Loucy (cell line): ENCODE results near the gene EHD2.

Experiments used
- H2AFZ ChIP-seq: fragments of 200-600 bp; sonication (generic); 2 replicates; pipeline ENCODE4 v1.6.0; 2016; ENCODE audit warnings: antibody characterized with exemption, mild to moderate bottlenecking, low read length, moderate library complexity
- H3F3A ChIP-seq: fragments of 200-600 bp; 2 replicates; pipeline ENCODE4 v1.6.0; 2016; ENCODE audit warnings: antibody characterized with exemption, low read depth, mild to moderate bottlenecking
- H3K27me3 ChIP-seq: fragments of 200-600 bp; sonication (generic); 2 replicates; pipeline ENCODE4 v1.6.1; 2014; ENCODE audit warnings: low read length, mild to moderate bottlenecking; ENCODE audit not compliant: insufficient read depth, poor library complexity, severe bottlenecking
- H3K36me3 ChIP-seq: fragments of 200-600 bp; sonication (generic); 2 replicates; pipeline ENCODE4 v1.6.1; 2016; ENCODE audit warnings: low read length; ENCODE audit not compliant: insufficient read depth
- H3K4me1 ChIP-seq: fragments of 200-600 bp; sonication (generic); 2 replicates; pipeline ENCODE4 v1.5.1; 2014; ENCODE audit warnings: low read length, mild to moderate bottlenecking; ENCODE audit not compliant: insufficient read depth, poor library complexity, severe bottlenecking
- H3K4me2 ChIP-seq: fragments of 200-600 bp; sonication (generic); 2 replicates; pipeline ENCODE4 v1.6.0; 2014; ENCODE audit warnings: antibody characterized with exemption, low read length, low read depth, mild to moderate bottlenecking; ENCODE audit not compliant: poor library complexity, severe bottlenecking
- H3K4me3 ChIP-seq: fragments of 200-600 bp; sonication (generic); 2 replicates; pipeline ENCODE4 v1.5.1; 2014; ENCODE audit warnings: low read length, mild to moderate bottlenecking, mixed read lengths; ENCODE audit not compliant: poor library complexity, severe bottlenecking
- H3K79me2 ChIP-seq: fragments of 200-600 bp; sonication (generic); 2 replicates; pipeline ENCODE4 v1.6.1; 2014; ENCODE audit warnings: low read length; ENCODE audit not compliant: insufficient read depth
- H3K9ac ChIP-seq: fragments of 200-600 bp; sonication (generic); 2 replicates; pipeline ENCODE4 v1.6.0; 2014; ENCODE audit warnings: mild to moderate bottlenecking, low read depth, low read length, moderate library complexity; ENCODE audit not compliant: poor library complexity, severe bottlenecking
- H3K9me2 ChIP-seq: fragments of 200-600 bp; sonication (generic); replicated peaks from 2 replicates; pipeline ENCODE4 v1.6.1; 2016; ENCODE audit warnings: low read depth, low read length, mixed read lengths
- H3K9me3 ChIP-seq: fragments of 200-600 bp; sonication (generic); 2 replicates; pipeline ENCODE4 v1.6.1; 2014; ENCODE audit warnings: mild to moderate bottlenecking, antibody characterized with exemption, low read length, low read depth; ENCODE audit not compliant: insufficient read depth
- H4K20me1 ChIP-seq: fragments of 200-600 bp; sonication (generic); 2 replicates; pipeline ENCODE4 v1.6.0; 2014; ENCODE audit warnings: antibody characterized with exemption, low read length, mild to moderate bottlenecking; ENCODE audit not compliant: insufficient read depth, poor library complexity, severe bottlenecking
- EZH2phosphoT487 ChIP-seq: fragments of 200-600 bp; IDR thresholded peaks from 2 replicates; pipeline ENCODE4 v1.6.1; 2018; ENCODE audit warnings: antibody characterized with exemption, mild to moderate bottlenecking, moderate library complexity, borderline replicate concordance
- TF ChIP-seq, protein P1 (sequence below): fragments of 200-600 bp; sonication (generic); conservative IDR thresholded peaks from 2 replicates; pipeline ENCODE4 v1.5.1; 2014; ENCODE audit warnings: mild to moderate bottlenecking, antibody characterized with exemption, low read length

Gene EHD2

DNA sequence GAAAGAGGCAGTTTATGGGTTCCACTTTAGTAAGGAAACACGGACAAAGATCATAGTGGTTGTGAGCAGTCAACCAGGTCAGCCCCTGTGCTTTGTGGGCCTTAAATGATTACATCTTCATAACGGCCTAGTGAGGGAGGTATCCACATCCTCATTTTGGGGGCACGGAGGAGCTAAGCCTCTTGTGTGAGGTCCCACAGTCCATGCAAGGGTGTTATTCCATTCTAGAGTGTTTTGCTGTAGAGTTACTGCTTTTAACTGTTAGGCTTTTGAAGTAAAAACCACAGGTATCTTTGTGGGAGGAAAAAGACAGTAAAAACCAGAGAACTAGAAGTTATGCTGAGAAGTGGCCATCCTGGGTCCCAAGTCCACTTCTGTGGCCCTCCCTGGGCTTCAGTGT lies 36.1 kb downstream of the EHD2 start:
- Histone ChIP-seq H3K36me3 (peaks cover 42% of the 10 kb centered on the region), H4K20me1 (peaks cover 22% of the 10 kb centered on the region), H3F3A (peaks cover 6% of the 10 kb centered on the region; the same call in 1 of the 2 replicates), H3K4me1 (peaks cover 75% of the 10 kb centered on the region), H3K4me2 (peak overlapping the region; percentile 77), H2AFZ (no peak overlapping the region), H3K79me2 (peaks cover 84% of the 10 kb centered on the region), H3K9me3 (no peaks in the 10 kb centered on the region), H3K27me3 (no peaks in the 10 kb centered on the region), H3K9ac (peak overlapping the region; percentile 76), H3K9me2 (no peaks in the 10 kb centered on the region; the same call in 1 of the 2 replicates), H3K4me3 (peak overlapping the region; percentile 95)
- TF ChIP-seq, protein P1, sequence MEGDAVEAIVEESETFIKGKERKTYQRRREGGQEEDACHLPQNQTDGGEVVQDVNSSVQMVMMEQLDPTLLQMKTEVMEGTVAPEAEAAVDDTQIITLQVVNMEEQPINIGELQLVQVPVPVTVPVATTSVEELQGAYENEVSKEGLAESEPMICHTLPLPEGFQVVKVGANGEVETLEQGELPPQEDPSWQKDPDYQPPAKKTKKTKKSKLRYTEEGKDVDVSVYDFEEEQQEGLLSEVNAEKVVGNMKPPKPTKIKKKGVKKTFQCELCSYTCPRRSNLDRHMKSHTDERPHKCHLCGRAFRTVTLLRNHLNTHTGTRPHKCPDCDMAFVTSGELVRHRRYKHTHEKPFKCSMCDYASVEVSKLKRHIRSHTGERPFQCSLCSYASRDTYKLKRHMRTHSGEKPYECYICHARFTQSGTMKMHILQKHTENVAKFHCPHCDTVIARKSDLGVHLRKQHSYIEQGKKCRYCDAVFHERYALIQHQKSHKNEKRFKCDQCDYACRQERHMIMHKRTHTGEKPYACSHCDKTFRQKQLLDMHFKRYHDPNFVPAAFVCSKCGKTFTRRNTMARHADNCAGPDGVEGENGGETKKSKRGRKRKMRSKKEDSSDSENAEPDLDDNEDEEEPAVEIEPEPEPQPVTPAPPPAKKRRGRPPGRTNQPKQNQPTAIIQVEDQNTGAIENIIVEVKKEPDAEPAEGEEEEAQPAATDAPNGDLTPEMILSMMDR = no peak
- no peak for TF ChIP-seq EZH2phosphoT487

DNA sequence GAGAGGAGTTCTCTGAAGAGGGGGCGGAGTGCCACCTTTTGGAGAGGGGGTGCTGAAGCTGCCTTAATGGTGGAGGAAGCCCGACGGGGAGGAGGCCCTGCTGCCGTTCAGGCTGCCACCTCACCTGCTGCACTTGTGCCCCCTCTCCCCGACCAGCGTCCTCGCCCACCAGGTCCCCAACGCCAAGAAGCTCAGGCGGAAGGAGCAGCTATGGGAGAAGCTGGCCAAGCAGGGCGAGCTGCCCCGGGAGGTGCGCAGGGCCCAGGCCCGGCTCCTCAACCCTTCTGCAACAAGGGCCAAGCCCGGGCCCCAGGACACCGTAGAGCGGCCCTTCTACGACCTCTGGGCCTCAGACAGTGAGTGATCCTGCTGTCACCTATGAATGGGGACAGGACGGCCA lies 37.5 kb downstream of the EHD2 start:
- Histone ChIP-seq H3K4me2 (peak overlapping the region; percentile 77), H3K4me3 (peak overlapping the region; percentile 95), H3K27me3 (no peaks in the 10 kb centered on the region), H3K79me2 (peaks cover 92% of the 10 kb centered on the region), H3K9me3 (no peaks in the 10 kb centered on the region), H3K36me3 (peaks cover 56% of the 10 kb centered on the region), H2AFZ (no peak overlapping the region), H3K4me1 (peaks cover 70% of the 10 kb centered on the region), H3K9me2 (no peaks in the 10 kb centered on the region), H3K9ac (peak overlapping the region; percentile 76), H4K20me1 (peaks cover 25% of the 10 kb centered on the region), H3F3A (peaks cover 6% of the 10 kb centered on the region; the same call in 1 of the 2 replicates)
- TF ChIP-seq EZH2phosphoT487 = no peak
- TF ChIP-seq, protein P1 = no peak

DNA sequence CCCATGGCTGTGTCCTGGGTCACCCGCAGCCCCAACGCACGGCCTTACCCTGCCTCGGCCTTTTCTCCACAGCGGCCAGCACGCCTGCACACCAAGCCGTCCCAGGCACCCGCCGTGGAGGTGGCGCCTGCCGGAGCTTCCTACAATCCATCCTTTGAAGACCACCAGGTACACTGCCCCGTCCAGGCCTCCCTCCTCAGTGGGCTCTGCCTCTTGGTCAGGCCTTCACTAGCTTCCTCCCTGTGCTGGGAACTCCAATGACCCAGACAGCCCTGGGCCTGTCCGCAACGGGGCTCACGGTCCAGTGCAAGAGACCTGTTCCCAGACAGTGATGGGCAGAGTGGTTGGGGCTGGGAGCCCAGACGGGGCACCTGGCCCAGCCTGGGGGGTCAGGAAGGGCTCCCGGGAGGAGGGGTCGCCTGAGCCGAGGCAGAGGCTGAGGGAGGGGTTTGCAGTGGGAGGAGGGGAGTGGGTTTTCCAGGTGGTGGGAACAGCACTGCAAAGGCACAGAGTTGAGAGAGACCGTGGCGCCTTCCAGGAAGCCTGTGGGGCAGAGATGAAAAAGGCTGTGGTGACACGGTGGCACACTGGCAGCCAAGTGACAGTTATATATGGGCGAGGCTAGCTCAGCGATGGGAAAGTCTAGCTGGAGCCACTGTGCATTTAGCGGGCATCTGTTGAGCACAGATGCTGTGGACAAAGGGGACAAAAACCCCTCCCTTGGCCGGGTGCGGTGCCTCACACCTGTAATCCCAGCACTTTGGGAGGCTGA lies 39.4 kb downstream of the EHD2 start:
- H3K4me1 ChIP-seq = peaks cover 60% of the 10 kb centered on the region
- peaks cover 6% of the 10 kb centered on the region; the same call in 1 of the 2 replicates for H3F3A ChIP-seq
- H3K36me3 ChIP-seq = peaks cover 75% of the 10 kb centered on the region
- TF ChIP-seq EZH2phosphoT487 = no peak
- TF ChIP-seq, protein P1 = no peak
- H3K9ac ChIP-seq = peak overlapping the region; percentile 76
- H4K20me1 ChIP-seq = peaks cover 12% of the 10 kb centered on the region
- H3K27me3 ChIP-seq = no peaks in the 10 kb centered on the region
- H3K79me2 ChIP-seq = peaks cover 73% of the 10 kb centered on the region
- H3K4me3 ChIP-seq = peak overlapping the region; percentile 61
- no peaks in the 10 kb centered on the region for H3K9me3 ChIP-seq
- peak overlapping the region; percentile 76 for H3K4me2 ChIP-seq
- no peaks in the 10 kb centered on the region for H3K9me2 ChIP-seq
- H2AFZ ChIP-seq = no peak overlapping the region
